DOHH2 (cell line): ENCODE data around the gene STOML1.

ENCODE experiments used
- CTCF ChIP-seq: fragments of 200-600 bp; sonication (generic); IDR thresholded peaks from one replicate; pipeline ENCODE4 v1.5.1; 2014; ENCODE audit warnings: antibody characterized with exemption, mild to moderate bottlenecking, low read depth, low read length; ENCODE audit not compliant: poor library complexity, severe bottlenecking
- EZH2phosphoT487 ChIP-seq: fragments of 200-600 bp; sonication (generic); IDR thresholded peaks from 2 replicates; pipeline ENCODE4 v1.6.1; 2017; ENCODE audit warnings: borderline replicate concordance, mild to moderate bottlenecking, antibody characterized with exemption, low read length, moderate library complexity, mixed read lengths

GRCh38 chr15:73948982-73949381 is 43.1 kb downstream of the STOML1 start:
- no peak for TF ChIP-seq CTCF
- no peak for TF ChIP-seq EZH2phosphoT487
